Activated CD4-positive, alpha-beta T cell treated with anti-CD3 and anti-CD28 coated beads, Interleukin-2, amount 50 U/mL, for 1 hour (primary cell): ENCODE measurements around the gene ATG12.
"Not testable (repeated sequence)": the region's sequence is repeated elsewhere in the genome, so short reads cannot be mapped to it uniquely, and the experiment has no call there.

Source experiments
- DNase-seq: peaks from one replicate; pipeline ENCODE4 v3.0.0-alpha.2; 2020

The ATG12 gene

GRCh38 chr5:115841382-115842088 is at the start of gene ATG12, which contains the start of gene AP3S1:
Gene ATG12 (minus strand): TSS chr5:115841565. CDS start chr5:115841552, 13 bp downstream.
Gene AP3S1 (plus strand): TSS chr5:115841935. CDS start chr5:115842038, 103 bp downstream.
- peak; percentile 87 for DNase-seq

- no peak for DNase-seq
Measured at GRCh38 chr5:115888027-115888426, 46.7 kb upstream of the ATG12 start.

GRCh38 chr5:115885208-115885607 is 43.8 kb upstream of the ATG12 start:
- DNase-seq: not testable (repeated sequence)

DNA sequence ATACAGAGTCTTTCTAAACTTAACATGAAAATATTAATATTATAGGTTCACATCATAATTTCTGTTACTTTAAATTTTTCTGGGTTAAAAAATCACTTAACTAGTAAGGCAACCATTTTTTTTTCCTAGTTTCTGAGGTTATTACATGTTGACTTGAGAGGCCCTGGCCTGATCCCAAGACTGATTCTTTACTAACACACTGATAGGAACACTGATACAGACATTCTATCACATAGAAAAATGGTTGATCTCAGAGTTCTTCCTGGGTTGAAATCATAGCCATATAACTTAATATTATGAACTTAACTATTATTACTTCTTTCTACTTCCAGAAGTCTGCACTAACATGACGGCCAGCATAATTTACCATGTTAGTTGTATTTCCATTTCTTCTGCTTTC is 43.3 kb upstream of the ATG12 start:
- no peak for DNase-seq

DNA sequence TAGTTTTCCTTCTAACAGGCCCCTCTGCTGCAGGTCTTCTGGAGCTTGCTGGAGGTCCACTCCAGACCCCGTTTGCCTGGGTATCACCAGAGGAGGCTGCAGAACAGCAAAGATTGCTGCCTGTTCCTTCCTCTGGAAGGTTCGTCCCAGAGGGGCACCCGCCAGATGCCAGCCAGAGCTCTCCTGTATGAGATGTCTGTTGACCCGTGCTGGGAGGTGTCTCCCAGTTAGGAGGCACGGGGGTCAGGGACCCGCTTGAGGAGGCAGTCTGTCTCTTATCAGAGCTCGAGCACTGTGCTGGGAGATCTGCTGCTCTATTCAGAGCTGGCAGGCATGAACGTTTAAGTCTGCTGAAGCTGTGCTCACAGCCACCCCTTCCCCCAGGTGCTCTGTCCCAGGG is 41.1 kb upstream of the ATG12 start:
- not testable (repeated sequence) for DNase-seq

- not testable (repeated sequence) for DNase-seq
Measured at GRCh38 chr5:115877342-115877741, 36.0 kb upstream of the ATG12 start.

DNA sequence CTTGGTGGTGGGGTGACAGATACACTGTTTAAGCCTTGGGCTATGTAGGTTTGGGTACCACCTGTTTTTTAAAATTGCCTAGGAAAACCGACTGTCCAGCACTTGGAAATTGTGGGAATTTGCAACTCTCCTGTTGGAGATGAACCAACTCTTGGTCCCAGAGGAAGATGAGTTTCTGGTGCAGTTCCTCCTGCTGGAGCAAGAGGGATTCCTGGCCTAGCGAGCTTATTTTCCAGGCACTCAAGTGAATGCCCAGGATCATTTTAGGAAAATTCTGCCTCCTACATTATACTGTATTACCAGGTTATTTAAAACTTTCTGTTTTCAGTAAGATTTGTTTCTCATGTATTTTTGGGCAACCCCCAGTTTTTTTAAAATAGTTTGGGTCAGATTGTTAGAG is 34.1 kb upstream of the ATG12 start:
- DNase-seq: no peak

- no peak for DNase-seq
Measured at GRCh38 chr5:115873392-115873791, 32.0 kb upstream of the ATG12 start.

DNA sequence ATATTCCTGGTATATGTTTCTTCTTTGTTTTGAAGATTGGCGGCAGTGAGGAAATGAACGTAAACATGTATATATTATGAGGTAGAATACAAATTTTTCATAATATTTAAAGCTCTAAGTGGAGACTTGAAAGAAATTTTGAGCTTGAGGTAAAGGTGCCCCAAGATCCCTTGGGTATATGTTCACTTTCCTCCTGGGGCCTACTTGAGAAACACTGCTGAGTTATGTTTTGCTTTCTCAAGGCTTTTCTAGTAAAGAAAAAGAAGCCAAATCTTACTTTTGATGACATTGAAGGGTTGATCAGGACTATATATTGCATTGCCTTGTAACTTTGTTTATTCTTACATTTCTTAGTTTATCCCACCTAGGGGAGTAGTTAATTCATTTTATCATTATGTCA is 31.1 kb upstream of the ATG12 start:
- no peak for DNase-seq

GRCh38 chr5:115869256-115869795 is 28.0 kb upstream of the ATG12 start:
- no peak for DNase-seq

GRCh38 chr5:115859378-115859777 is 18.0 kb upstream of the ATG12 start:
- DNase-seq: no peak

DNA sequence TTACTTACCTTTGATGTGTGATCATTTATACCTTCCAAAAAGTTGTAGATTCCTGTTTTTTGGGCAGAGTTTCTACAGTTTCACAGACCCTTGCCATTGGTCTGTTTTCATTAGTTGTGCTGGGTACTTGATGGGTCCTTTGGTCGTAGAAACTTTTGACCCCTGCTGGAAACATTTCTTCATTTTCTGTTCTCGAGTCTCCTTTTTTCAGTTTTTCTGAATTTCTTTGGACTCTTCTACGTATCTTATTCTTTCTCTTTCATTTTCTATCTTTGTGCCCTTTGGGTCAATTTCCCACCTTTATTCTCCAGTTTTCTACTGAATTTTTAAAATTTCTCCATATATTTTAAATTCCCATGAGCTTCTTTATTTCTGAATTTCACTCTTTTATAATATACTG is 17.0 kb upstream of the ATG12 start:
- no peak for DNase-seq

DNA sequence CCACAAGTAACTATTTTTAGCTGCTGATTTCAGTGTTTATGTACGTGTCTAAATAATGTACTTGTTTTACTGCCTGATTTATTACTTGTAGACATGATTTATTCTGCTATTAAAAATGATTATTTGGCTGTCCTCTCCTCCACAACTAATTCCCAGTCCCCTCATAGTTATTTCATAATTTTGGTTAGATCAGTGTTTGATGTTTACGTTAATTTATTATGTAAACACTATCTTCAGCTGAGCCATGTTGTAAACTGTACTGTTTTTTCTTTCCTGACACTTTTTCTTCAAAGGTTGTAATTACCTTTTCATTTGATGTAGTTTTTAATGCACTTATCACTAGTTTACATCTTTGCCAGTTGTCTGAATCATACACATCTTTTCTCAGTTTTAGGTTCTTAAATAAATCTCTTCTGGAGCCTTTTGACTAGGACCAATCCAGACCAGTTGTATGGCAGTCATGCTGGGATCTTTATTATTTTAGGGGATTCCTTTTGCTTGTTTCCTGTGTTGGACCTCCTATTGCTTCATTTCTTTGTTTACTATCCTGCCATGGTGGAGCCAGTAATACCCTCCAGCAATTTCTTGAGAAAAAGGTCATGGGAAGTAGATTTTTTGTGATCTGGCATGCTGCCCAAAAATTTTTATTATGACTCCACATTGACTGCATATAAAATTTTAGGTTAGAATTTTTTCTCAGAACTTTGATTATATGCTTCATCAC is 16.4 kb upstream of the ATG12 start:
- DNase-seq: no peak

DNA sequence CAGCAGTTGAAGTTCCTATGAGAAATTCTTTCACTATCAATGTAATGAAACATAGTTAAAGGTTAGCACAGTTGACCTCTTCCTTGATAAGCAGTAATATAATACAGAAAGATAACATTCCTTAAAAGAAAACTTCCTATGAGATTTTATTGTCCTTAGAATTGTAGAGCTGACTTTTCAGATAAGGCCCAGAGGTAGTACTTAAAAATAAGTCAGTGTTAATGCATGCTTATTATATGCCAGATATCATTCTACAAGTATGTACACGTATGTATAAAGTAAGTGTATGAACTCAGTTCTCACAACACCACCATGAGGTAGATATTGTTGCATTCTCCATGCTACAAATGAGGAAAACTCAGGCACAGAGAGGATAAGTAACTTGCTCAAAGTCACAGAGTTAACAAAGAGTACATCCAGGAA is 15.7 kb upstream of the ATG12 start:
- DNase-seq: no peak

GRCh38 chr5:115855959-115856358 is 14.6 kb upstream of the ATG12 start:
- DNase-seq: no peak

DNA sequence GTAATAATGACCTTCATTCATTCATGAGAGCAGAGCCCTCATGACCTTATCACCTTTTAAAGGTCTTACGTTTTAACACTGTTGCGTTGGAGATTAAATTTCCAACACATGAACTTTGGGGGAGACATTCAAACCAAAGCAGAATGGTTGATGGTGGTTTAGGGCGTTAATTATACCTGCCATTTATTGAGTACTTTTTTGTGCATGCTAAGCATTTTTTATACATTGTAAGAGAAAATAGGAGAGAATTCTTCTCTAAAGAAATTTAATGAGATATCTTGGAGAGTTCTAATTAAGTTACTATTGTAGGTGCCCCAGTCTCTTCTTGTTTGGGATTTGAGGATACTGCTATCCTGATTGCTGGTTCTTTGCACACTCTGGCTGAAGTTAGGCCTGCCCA is 12.8 kb upstream of the ATG12 start:
- no peak for DNase-seq

- no peak for DNase-seq
Measured at GRCh38 chr5:115850744-115851416, 9.5 kb upstream of the ATG12 start.

GRCh38 chr5:115849258-115849798 is 8.0 kb upstream of the ATG12 start:
- DNase-seq: no peak

- DNase-seq: no peak
Measured at GRCh38 chr5:115847290-115847689, 5.9 kb upstream of the ATG12 start.

DNA sequence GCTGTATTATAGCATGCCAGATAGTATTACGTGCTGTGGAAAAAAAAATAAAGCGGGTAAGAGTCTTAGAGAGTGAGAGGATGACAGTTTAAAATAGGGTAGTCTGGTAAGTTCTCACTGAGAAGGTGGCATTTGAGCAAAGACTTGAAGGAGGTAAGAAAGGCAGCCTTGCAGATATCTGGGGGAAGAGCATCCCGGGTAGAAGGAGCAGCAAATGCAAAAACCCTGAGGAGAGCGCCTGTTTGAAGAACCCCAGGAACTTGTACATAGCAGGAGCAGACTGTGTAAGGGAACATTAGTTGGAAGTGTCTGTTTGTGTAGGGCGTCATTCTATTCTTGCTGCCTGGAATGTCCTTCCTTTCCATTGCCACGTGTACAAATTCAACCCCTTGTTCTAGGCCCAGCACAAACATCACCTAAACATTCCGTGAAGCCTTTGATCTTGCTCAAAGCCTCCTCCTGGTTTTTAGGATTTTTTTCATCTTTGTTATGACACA is 3.0 kb upstream of the ATG12 start:
- no peak for DNase-seq

GRCh38 chr5:115843444-115844130 is 2.2 kb upstream of the ATG12 start:
- no peak for DNase-seq

DNA sequence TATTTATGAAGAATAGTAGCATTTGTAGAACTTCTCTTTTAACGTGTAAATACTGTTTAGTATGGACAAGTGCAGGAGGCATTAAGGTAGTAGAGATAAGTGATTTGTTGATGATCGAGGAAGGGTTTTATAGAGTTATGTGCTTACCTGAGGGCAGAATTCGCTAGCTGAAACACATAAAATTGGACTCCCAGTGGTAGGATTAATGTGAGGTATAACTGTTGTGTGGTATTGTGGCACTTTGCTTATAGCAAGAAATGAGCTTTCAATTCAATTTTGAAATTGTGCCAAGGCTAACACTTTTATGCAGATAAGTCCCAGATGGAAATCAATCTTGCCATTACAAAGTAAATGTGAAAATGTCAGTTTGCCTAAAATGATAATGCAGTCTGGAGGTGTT is 1.6 kb upstream of the ATG12 start:
- no peak for DNase-seq
